ENCODE results near the gene HNRNPU. TPM values are rescaled to one million over a fixed set of nuclear protein-coding genes. Genes with fewer than 3 reads are reported as not detected.
"Not testable (repeated sequence)": the region's sequence is repeated elsewhere in the genome, so short reads cannot be mapped to it uniquely, and the experiment has no call there.

HNRNPU gene
- total RNA-seq, 1 donor from 2014 or later, result 447 TPM

DNA sequence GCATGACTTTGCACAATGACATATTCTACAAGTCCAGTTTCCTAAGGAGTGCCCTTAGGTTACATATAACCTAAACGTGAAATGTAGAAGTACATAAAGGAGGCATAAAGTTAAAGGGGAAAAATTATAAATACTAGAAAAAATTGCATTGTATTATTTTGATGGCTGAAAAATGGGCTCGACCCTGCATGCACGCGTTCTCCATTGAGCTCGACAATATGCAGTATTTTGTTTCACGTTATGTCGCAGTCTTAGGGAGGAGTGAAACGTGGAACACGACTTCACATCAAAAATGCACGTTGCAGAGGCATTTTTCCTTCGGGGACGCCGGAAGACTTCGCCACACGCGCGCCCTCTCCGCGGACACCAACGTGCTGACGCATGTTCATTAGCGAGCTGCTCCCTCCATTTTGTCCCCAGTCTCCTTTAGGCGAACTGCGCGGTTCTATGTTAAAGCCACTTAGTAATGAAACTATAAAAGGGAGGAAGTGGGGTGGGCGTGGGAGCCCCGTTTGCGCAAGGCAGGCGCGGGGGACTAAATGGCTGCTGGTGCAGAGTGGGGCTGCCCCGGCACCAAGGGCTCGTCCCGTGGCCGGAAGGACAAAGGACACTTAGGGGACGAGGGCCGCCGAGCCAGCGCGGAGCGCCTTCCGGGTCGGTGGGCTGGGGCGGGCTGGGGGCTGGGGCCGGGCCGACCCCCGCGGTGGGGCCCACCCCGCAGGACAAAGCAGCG is 29.6 kb downstream of the HNRNPU start:
- peak; percentile 40 for DNase-seq (ENCODE audit: low read depth)
- TF ChIP-seq CTCF (conservative IDR thresholded peaks at IDR 0.05; ENCODE audit: low read depth, low read length), result no peak
- peak overlapping the region; percentile 58 for H3K4me3 ChIP-seq (ENCODE audit: low read depth, low read length)

DNA sequence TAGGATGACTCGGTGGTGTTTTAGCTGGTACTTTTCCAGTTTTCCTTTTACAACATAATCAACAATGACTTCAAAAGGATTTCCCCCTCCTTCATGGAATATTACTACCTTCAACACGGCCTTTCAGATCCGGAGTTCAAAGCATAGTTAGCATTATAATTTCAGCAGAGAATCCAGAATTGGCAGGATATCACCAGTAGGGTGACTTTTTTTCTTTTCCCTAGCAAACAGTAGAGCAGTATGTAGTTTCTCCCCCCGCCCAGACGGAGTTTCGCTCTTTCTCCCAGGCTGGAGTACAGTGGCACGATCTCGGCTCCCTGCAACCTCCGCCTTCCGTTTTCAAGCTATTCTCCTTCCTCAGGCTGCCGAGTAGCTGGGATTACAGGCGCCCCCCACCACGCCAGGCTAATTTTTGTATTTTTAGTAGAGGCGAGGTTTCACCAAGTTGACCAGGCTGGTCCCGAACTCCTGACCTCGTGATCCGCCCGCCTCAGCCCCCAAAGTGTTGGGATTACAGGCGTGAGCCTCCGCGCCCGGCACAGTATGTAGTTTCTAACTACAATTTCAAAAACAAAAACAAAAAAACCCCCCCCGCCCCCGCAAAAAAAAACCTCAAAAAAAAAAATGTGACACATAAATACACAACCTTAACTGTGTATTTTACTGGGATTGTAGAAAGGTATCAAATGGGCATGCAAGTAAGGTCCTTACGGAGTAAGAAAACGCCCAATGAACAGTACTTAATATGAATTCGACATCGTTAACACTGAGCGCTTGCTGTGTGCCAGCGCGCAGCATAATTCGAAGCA is 30.4 kb downstream of the HNRNPU start:
- peak overlapping the region; percentile 58 for H3K4me3 ChIP-seq (ENCODE audit: low read depth, low read length)
- DNase-seq (ENCODE audit: low read depth), result peak; percentile 51
- peak; percentile 29 for TF ChIP-seq CTCF (conservative IDR thresholded peaks at IDR 0.05; ENCODE audit: low read depth, low read length)

DNA sequence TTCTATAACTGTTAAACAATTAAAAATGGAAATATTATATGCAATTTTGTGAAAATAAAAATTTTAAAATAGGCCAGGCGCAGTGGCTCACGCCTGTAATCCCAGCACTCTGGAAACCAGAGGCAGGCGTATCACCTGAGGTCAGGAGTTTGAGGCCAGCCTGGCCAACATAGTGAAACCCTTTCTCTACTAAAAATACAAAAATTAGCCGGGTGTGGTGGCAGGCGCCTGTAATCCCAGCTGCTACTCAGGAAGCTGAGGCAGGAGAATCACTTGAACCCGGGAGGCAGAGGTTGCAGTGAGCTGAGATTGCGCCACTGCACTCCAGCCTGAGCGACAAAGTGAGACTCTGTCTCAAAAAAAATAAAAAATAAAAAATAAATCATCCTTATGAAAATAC is 31.1 kb downstream of the HNRNPU start:
- not testable (repeated sequence) for DNase-seq (ENCODE audit: low read depth)
- H3K4me3 ChIP-seq (ENCODE audit: low read depth, low read length), result peak overlapping the region; percentile 58

DNA sequence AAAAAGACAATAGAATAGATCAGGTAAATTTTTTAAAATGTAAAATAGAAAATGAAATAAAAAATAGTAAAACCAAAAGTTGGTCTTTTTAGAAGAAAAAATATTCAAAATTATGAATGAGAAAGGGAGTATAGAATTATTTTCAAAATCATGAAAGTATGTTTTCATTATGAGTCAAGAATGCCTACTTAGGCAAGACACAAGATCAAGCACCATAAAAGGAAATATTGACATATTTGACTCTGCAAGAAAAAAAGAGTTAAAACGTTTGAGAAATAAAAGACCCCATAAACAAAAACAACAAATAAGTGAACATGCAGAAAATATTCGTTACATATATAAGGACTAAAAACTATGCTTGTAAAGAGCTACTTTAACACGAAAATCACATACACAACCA is 33.7 kb downstream of the HNRNPU start:
- no peak for DNase-seq (ENCODE audit: low read depth)
- TF ChIP-seq CTCF (conservative IDR thresholded peaks at IDR 0.05; ENCODE audit: low read depth, low read length), result no peak
- no peak overlapping the region for H3K4me3 ChIP-seq (ENCODE audit: low read depth, low read length)

GRCh38 chr1:244826712-244827111 is 37.6 kb downstream of the HNRNPU start:
- DNase-seq (ENCODE audit: low read depth), result no peak
- no peak overlapping the region for H3K4me3 ChIP-seq (ENCODE audit: low read depth, low read length)
- no peak for TF ChIP-seq CTCF (conservative IDR thresholded peaks at IDR 0.05; ENCODE audit: low read depth, low read length)

- no peak for DNase-seq (ENCODE audit: low read depth)
- no peak overlapping the region for H3K4me3 ChIP-seq (ENCODE audit: low read depth, low read length)
- no peak for TF ChIP-seq CTCF (conservative IDR thresholded peaks at IDR 0.05; ENCODE audit: low read depth, low read length)
Observed at GRCh38 chr1:244822878-244823277, 41.5 kb downstream of the HNRNPU start.

- TF ChIP-seq CTCF (conservative IDR thresholded peaks at IDR 0.05; ENCODE audit: low read depth, low read length), result no peak
- no peak for DNase-seq (ENCODE audit: low read depth)
Observed at GRCh38 chr1:244821134-244821533, 43.2 kb downstream of the HNRNPU start.

More at GRCh38 chr1:244821134-244821533, 43.2 kb downstream of the HNRNPU start:
- no peak overlapping the region for H3K4me3 ChIP-seq (ENCODE audit: low read depth, low read length)
